ENCODE results near the gene SMG6. TPM values are rescaled to one million over a fixed set of nuclear protein-coding genes. Genes with fewer than 3 reads are reported as not detected.
"Not testable (repeated sequence)": the region's sequence is repeated elsewhere in the genome, so short reads cannot be mapped to it uniquely, and the experiment has no call there.

Gene SMG6
- total RNA-seq, 2 donors from 2014 or later, result 18.3 to 23.6 TPM

DNA sequence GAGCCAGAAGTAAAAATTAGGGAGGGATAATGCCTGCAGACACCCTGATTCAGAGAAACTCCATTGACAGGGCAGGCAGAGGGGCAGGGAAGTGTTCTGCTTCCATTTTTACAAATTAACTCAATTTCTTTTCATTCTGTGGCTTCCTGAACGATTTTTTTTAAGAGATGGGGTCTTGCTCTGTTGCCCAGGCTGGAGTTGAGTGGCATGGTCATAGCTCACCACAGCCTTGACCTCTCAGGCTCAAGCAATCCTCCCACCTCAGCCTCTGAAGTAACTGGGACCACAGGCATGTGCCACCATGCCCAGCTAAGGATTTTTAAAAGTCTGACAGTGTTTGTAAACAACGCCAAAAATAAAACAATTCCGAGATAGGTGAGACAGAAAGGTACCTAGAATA lies 99.8 kb downstream of the SMG6 start:
- TF ChIP-seq, protein P1, sequence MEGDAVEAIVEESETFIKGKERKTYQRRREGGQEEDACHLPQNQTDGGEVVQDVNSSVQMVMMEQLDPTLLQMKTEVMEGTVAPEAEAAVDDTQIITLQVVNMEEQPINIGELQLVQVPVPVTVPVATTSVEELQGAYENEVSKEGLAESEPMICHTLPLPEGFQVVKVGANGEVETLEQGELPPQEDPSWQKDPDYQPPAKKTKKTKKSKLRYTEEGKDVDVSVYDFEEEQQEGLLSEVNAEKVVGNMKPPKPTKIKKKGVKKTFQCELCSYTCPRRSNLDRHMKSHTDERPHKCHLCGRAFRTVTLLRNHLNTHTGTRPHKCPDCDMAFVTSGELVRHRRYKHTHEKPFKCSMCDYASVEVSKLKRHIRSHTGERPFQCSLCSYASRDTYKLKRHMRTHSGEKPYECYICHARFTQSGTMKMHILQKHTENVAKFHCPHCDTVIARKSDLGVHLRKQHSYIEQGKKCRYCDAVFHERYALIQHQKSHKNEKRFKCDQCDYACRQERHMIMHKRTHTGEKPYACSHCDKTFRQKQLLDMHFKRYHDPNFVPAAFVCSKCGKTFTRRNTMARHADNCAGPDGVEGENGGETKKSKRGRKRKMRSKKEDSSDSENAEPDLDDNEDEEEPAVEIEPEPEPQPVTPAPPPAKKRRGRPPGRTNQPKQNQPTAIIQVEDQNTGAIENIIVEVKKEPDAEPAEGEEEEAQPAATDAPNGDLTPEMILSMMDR (IDR thresholded peaks at IDR 0.05), result no peak
- DNase-seq, result no peak
- Histone ChIP-seq H3K4me3 (no peak overlapping the region), H3K4me1 (no peaks in the 10 kb centered on the region), H3K9ac (ENCODE audit: low read depth in 2 of 2, low read length in 2 of 2) (no peak overlapping the region), H3K9me3 (no peaks in the 10 kb centered on the region), H3K36me3 (no peaks in the 10 kb centered on the region), H3K27ac (no peak overlapping the region), H3K27me3 (no peaks in the 10 kb centered on the region)
- intact Hi-C loops (cut with DNase I), result no loop called here

DNA sequence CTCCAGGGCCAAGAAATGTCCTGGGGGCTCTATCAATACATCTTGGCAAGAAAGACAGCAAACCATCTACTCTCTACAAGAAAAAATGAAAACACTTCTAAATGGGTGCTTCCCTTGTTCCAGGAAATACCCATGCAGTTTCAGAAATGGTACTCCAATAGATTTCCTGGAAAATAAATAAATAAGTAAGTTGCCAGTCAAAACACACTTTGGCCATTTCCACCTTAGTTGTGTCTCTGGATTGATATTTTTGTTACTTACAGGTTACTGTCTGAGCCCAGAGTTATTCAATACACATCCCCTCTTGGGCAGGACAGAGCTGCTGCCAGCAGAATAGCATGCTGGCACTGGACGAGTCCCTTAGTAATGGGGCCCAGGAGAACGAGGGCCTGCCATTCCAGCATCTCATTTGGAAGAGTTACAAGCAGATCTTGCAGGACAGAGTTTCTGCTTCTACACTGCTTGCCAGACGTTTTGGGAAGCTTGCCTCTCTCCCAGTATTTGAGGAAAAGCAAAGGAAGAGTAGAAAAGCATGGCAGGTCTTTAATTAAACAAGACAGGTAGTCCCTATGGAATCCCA lies 100.5 kb downstream of the SMG6 start:
- H3K4me1 ChIP-seq, result no peaks in the 10 kb centered on the region
- H3K9me3 ChIP-seq, result no peaks in the 10 kb centered on the region
- H3K4me3 ChIP-seq, result no peak overlapping the region
- H3K27ac ChIP-seq, result no peak overlapping the region
- intact Hi-C loops (cut with DNase I), result no loop called here
- no peaks in the 10 kb centered on the region for H3K27me3 ChIP-seq
- H3K9ac ChIP-seq (ENCODE audit: low read depth in 2 of 2, low read length in 2 of 2), result no peak overlapping the region
- no peaks in the 10 kb centered on the region for H3K36me3 ChIP-seq
- DNase-seq, result no peak
- TF ChIP-seq, protein P1 (IDR thresholded peaks at IDR 0.05), result no peak

DNA sequence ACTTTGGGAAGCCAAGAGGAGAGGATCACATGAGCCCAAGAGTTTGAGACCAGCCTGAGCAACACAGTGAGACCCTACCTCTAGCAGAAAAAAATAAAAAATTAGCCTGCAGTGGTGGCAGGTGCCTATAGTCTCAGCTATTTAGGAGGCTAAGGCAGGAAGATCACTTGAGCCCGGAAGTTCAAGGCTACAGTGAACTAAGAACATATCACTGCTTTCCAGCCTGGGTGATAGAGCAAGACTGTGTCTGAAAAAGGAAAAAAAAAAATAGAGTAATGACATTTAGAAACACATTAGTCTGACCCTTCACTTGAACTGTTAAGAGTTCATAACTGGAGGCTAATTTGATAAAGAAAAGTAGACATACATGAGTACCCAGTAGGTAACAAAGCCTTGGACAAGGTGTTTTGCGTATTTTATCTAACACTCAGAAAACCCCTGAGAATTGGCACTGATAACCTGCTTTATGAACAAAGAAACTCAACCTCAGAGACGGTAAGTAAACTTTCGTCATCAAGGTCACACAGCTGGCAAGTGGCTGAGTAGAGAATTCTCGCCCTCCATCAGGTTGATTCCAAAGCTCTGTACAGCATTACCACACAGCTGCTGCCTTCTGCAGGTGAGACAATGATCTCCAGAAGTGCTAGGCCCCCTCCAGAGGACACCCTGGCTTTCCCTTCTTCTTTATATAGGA lies 101.1 kb downstream of the SMG6 start:
- Histone ChIP-seq H3K27me3 (no peaks in the 10 kb centered on the region), H3K4me1 (no peaks in the 10 kb centered on the region), H3K36me3 (no peaks in the 10 kb centered on the region), H3K27ac (no peak overlapping the region), H3K4me3 (no peak overlapping the region), H3K9ac (ENCODE audit: low read depth in 2 of 2, low read length in 2 of 2) (no peak overlapping the region), H3K9me3 (no peaks in the 10 kb centered on the region)
- TF ChIP-seq, protein P1 (IDR thresholded peaks at IDR 0.05), result no peak
- intact Hi-C loops (cut with DNase I), result no loop called here
- DNase-seq, result no peak

DNA sequence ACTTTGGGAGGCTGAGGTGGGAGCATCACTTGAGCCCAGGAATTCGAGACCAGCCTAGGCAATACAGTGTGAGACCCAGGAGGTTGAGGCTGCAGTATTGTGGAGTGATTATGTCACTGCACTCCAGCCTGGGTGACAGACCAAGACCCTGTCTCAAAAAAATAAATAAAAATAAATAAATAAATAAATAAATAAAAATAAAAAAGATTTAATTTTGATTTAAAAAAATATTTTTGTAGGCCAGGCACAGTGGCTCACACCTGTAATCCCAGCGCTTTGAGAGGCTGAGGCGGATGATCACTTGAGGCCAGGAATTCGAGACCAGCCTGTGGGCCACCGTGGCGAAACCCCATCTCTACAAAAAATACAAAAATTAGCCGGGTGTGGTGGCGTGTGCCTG lies 104.2 kb downstream of the SMG6 start:
- H3K9me3 ChIP-seq; H3K9ac ChIP-seq (ENCODE audit: low read depth in 2 of 2, low read length in 2 of 2); H3K27me3 ChIP-seq; H3K4me3 ChIP-seq; H3K27ac ChIP-seq; H3K4me1 ChIP-seq; intact Hi-C loops (cut with DNase I); DNase-seq; H3K36me3 ChIP-seq: not testable (repeated sequence)

DNA sequence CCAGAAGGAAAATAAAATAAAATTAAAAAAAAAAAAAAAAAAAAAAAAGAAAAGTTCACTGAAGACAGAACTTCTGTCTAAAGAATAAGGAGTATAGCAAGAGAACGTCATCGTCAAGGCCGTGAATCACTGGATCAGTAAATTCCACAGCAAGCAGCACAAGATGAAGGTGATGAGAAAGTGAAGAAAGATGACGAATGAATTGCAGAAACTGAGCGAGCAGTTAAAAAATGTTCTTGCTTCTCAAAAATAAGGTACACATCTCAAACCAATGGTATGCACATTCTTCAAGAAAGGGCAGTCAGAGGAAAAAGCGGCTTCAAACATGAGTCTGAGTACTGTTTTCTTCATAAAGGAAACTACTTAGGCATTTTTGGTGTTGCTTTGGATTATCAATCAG lies 104.7 kb downstream of the SMG6 start:
- H3K9ac ChIP-seq (ENCODE audit: low read depth in 2 of 2, low read length in 2 of 2), result no peak overlapping the region
- H3K36me3 ChIP-seq, result no peaks in the 10 kb centered on the region
- no peak overlapping the region for H3K4me3 ChIP-seq
- no peak overlapping the region for H3K27ac ChIP-seq
- H3K27me3 ChIP-seq, result no peaks in the 10 kb centered on the region
- TF ChIP-seq, protein P1 (IDR thresholded peaks at IDR 0.05), result no peak
- H3K4me1 ChIP-seq, result no peaks in the 10 kb centered on the region
- H3K9me3 ChIP-seq, result no peaks in the 10 kb centered on the region
- no peak for DNase-seq
- intact Hi-C loops (cut with DNase I), result no loop called here

DNA sequence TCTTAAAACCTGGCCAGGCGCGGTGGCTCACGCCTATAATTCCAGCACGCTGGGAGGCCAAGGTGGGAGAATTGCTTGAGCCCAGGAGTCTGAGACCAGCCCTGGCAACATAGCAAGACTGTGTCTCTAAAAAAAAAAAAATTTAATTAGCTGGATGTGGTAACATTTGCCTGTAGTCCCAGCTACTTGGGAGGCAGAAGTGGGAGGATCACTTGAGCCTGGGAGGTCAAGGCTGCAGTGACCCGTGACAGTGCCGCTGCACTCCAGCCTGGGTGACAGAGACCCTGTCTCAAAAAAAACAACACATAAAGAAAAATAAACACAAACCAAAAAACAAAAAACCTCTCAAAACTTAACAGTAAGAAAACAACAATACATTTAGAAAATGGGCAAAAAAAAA lies 106.3 kb downstream of the SMG6 start:
- Histone ChIP-seq H3K9me3 (no peaks in the 10 kb centered on the region), H3K27me3 (no peaks in the 10 kb centered on the region), H3K36me3 (no peaks in the 10 kb centered on the region), H3K4me1 (no peaks in the 10 kb centered on the region), H3K4me3 (no peak overlapping the region), H3K27ac (no peak overlapping the region), H3K9ac (ENCODE audit: low read depth in 2 of 2, low read length in 2 of 2) (no peak overlapping the region)
- DNase-seq, result no peak
- TF ChIP-seq, protein P1 (IDR thresholded peaks at IDR 0.05), result no peak
- intact Hi-C loops (cut with DNase I), result no loop called here
